SK-N-MC (cell line): ENCODE measurements around the gene GDF10.

ENCODE experiments used
- DNase-seq: peaks from one replicate; pipeline ENCODE4 v3.0.0-alpha.2; 2011; ENCODE audit warnings: low read depth, low spot score
- H3K27ac ChIP-seq: fragments of 200-600 bp; sonication (generic); 2 replicates; pipeline ENCODE4 v1.5.1; 2016; ENCODE audit warnings: mixed run types
- H3K36me3 ChIP-seq: fragments of 200-600 bp; sonication (generic); 2 replicates; pipeline ENCODE4 v1.6.1; 2017; ENCODE audit warnings: antibody characterized with exemption, low read length, mixed read lengths; ENCODE audit not compliant: insufficient read depth
- H3K4me3 ChIP-seq: fragments of 200-600 bp; sonication (generic); 2 replicates; pipeline ENCODE4 v1.5.1; 2016
- H3K9ac ChIP-seq: fragments of 200-600 bp; sonication (generic); 2 replicates; pipeline ENCODE4 v1.8.0; 2017; ENCODE audit warnings: mixed run types, mixed read lengths; ENCODE audit not compliant: insufficient read length
- H3K9me3 ChIP-seq: fragments of 200-600 bp; sonication (generic); 2 replicates; pipeline ENCODE4 v1.6.1; 2017; ENCODE audit warnings: low read depth, mild to moderate bottlenecking, antibody characterized with exemption, low read length, moderate library complexity, mixed read lengths
- EZH2 ChIP-seq: fragments of 200-600 bp; sonication (generic); IDR thresholded peaks from one replicate; pipeline ENCODE4 v1.6.1; 2017; ENCODE audit warnings: antibody characterized with exemption
- FOXP2 ChIP-seq: optimal IDR thresholded peaks from 2 replicates; pipeline ENCODE3; 2011; ENCODE audit warnings: mild to moderate bottlenecking, moderate library complexity; ENCODE audit not compliant: insufficient read depth; ENCODE audit errors: extremely low read length, control extremely low read depth
- POLR2AphosphoS5 ChIP-seq: IDR thresholded peaks from 2 replicates; pipeline ENCODE4 v1.6.1; 2012; ENCODE audit warnings: mild to moderate bottlenecking, low read depth, low read length, borderline replicate concordance

Gene GDF10

GRCh38 chr10:47359626-47360418 lies 59.8 kb downstream of the GDF10 start:
- Histone ChIP-seq H3K36me3 (no peaks in the 10 kb centered on the region), H3K9me3 (no peaks in the 10 kb centered on the region), H3K4me3 (no peak overlapping the region), H3K27ac (no peak overlapping the region), H3K9ac (no peak overlapping the region)
- DNase-seq: no peak
- no peak for TF ChIP-seq EZH2
- TF ChIP-seq FOXP2: no peak
- TF ChIP-seq POLR2AphosphoS5: no peak

DNA sequence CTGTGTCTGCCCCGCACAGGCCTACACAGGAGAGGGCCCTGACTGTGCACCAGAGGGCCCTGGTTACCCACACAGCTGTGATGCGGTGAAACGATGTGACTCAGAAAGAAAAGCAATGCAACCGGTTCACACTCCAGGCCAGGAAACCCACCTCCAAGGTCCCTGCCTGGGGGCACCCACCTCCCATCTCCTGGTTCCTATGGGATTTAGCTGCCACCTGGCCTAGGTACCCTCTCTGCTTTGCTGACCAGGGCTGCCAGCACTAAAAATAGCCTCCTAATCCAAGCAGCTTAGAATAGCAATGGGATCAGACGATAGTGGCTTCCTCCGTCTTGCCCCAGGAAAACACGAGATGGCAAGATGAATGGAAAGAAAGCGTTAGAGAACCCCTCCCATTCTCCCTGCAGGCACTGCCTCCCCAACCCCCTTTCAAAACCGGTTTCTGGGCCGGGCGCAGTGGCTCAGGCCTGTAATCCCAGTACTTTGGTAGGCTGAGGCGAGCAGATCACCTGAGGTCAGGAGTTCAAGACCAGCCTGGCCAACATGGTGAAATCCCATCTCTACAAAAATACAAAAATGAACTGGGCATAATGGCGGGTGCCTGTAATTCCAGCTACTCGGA lies 60.5 kb downstream of the GDF10 start:
- no peak overlapping the region for H3K9ac ChIP-seq
- no peak for DNase-seq

GRCh38 chr10:47361293-47361692 lies 61.3 kb downstream of the GDF10 start:
- no peak overlapping the region for H3K27ac ChIP-seq
- no peak overlapping the region for H3K9ac ChIP-seq
- no peak overlapping the region for H3K4me3 ChIP-seq
- H3K9me3 ChIP-seq: no peaks in the 10 kb centered on the region
- no peak for DNase-seq
- no peak for TF ChIP-seq EZH2
- no peak for TF ChIP-seq FOXP2
- no peaks in the 10 kb centered on the region for H3K36me3 ChIP-seq

More for the DNA sequence above, 60.5 kb downstream of the GDF10 start:
- no peak overlapping the region for H3K4me3 ChIP-seq
- no peaks in the 10 kb centered on the region for H3K36me3 ChIP-seq
- TF ChIP-seq FOXP2 (no peak), POLR2AphosphoS5 (no peak), EZH2 (no peak)
- H3K9me3 ChIP-seq: no peaks in the 10 kb centered on the region
- H3K27ac ChIP-seq: no peak overlapping the region

- no peak for TF ChIP-seq EZH2
- TF ChIP-seq POLR2AphosphoS5: no peak
- no peak for TF ChIP-seq FOXP2
- H3K36me3 ChIP-seq: no peaks in the 10 kb centered on the region
- no peak overlapping the region for H3K9ac ChIP-seq
- no peak overlapping the region for H3K27ac ChIP-seq
- no peak overlapping the region for H3K4me3 ChIP-seq
- H3K9me3 ChIP-seq: no peaks in the 10 kb centered on the region
- DNase-seq: no peak
Measured at GRCh38 chr10:47362199-47362598, 62.2 kb downstream of the GDF10 start.
